HG03066 (cell line): ENCODE data around the gene USF2.

Experiments used
- ATAC-seq: cut with Tn5 transposase; IDR thresholded peaks from one replicate; pipeline ENCODE4 v1.9.1; 2021; ENCODE audit warnings: low read depth; ENCODE audit not compliant: unreplicated experiment

The USF2 gene

GRCh38 chr19:35314031-35314430 is 45.3 kb downstream of the USF2 start:
- no peak for ATAC-seq

- no peak for ATAC-seq
Measured at GRCh38 chr19:35314858-35315470, 46.2 kb downstream of the USF2 start.

GRCh38 chr19:35315883-35316282 is 47.1 kb downstream of the USF2 start:
- ATAC-seq: no peak

GRCh38 chr19:35316560-35316959 is 47.8 kb downstream of the USF2 start:
- ATAC-seq: no peak

GRCh38 chr19:35317464-35318043 is 48.8 kb downstream of the USF2 start:
- ATAC-seq: no peak

GRCh38 chr19:35318679-35319448 is 50.1 kb downstream of the USF2 start:
- no peak for ATAC-seq

GRCh38 chr19:35320065-35320713 is 51.4 kb downstream of the USF2 start:
- no peak for ATAC-seq

GRCh38 chr19:35321291-35321690 is 52.5 kb downstream of the USF2 start:
- no peak for ATAC-seq

- ATAC-seq: no peak
Measured at GRCh38 chr19:35322014-35322413, 53.3 kb downstream of the USF2 start.

GRCh38 chr19:35327642-35328041 is 58.9 kb downstream of the USF2 start:
- ATAC-seq: no peak

- no peak for ATAC-seq
Measured at GRCh38 chr19:35328851-35329285, 60.1 kb downstream of the USF2 start, which contains the start of gene CD22. CD22 (plus strand) TSS chr19:35329187; CDS start chr19:35332041, 2,854 bp downstream.

GRCh38 chr19:35329323-35329722 is 60.6 kb downstream of the USF2 start:
- no peak for ATAC-seq
